HEK293T (cell line): ENCODE measurements around the gene NET1.

Experiments
- FOXA1 ChIP-seq: fragments of 450-650 bp; IDR thresholded peaks from 2 replicates; pipeline ENCODE4 v1.6.1; 2016; ENCODE audit warnings: mild to moderate bottlenecking
- FOXK2 ChIP-seq: fragments of 450-650 bp; IDR thresholded peaks from 2 replicates; pipeline ENCODE4 v1.6.1; 2016; ENCODE audit warnings: mild to moderate bottlenecking
- FOXM1 ChIP-seq: fragments of 450-650 bp; IDR thresholded peaks from 2 replicates; pipeline ENCODE4 v1.6.1; 2017; ENCODE audit warnings: mild to moderate bottlenecking, borderline replicate concordance
- HDGF ChIP-seq: fragments of 450-650 bp; IDR thresholded peaks from 2 replicates; pipeline ENCODE4 v1.6.1; 2017; ENCODE audit warnings: antibody characterized with exemption, borderline replicate concordance
- SP1 ChIP-seq: fragments of 450-650 bp; IDR thresholded peaks from 2 replicates; pipeline ENCODE4 v1.6.1; 2017
- ZNF384 ChIP-seq: fragments of 450-650 bp; IDR thresholded peaks from 2 replicates; pipeline ENCODE4 v1.6.1; 2016
- TF ChIP-seq, protein P1 (sequence below): fragments of 450-650 bp; IDR thresholded peaks from 2 replicates; pipeline ENCODE4 v1.6.1; 2016

DNA sequence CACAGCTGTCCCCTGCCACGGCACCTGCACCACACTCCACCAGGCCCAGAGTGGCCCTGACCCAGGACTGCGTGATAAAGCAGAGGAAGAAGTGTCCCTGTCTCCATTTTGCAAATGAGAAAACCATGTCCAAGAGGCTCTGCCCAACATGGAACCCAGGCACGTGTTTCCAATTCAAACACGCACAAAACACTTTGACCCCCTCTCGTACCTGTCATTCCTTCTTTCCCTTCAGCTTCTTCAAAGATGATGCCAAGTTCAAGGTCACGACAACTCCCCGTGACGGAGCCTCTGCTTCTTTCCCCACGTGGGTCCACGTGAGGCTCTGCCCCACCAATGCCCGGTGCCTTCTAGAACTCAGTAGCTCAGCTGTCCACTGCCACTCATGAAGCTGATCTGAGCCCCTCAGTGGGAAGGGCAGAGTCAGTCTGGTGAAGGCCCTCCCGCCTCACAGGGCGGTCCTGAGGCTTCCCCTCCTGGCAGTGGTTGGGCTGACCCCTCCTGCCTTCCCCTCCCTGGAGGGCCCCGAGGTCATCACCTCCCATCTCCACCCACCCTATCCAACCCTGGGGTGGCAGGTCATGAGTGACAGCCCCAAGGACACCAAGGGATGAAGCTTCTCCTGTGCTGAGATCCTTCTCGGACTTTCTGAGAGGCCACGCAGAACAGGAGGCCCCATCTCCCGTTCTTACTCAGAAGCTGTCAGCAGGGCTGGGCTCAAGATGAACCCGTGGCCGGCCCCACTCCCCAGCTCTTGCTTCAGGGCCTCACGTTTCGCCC lies 68.0 kb downstream of the NET1 start:
- TF ChIP-seq FOXA1 (no peak), FOXK2 (no peak), SP1 (no peak), ZNF384 (no peak), FOXM1 (no peak), HDGF (no peak)
- TF ChIP-seq, protein P1, sequence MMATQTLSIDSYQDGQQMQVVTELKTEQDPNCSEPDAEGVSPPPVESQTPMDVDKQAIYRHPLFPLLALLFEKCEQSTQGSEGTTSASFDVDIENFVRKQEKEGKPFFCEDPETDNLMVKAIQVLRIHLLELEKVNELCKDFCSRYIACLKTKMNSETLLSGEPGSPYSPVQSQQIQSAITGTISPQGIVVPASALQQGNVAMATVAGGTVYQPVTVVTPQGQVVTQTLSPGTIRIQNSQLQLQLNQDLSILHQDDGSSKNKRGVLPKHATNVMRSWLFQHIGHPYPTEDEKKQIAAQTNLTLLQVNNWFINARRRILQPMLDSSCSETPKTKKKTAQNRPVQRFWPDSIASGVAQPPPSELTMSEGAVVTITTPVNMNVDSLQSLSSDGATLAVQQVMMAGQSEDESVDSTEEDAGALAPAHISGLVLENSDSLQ, result no peak
